H1 (cell line): ENCODE data around the gene RGCC. TPM values are rescaled to one million over a fixed set of nuclear protein-coding genes. Genes with fewer than 3 reads are reported as not detected.

ENCODE experiments used
- CTCF ChIA-PET: fragments of 300-600 bp; sonication (Branson Sonifier 250); formaldehyde crosslinking; loops from one replicate; lab custom pipeline; 2021; ENCODE audit not compliant: partially characterized antibody; lab: Charles Lee
- POLR2A ChIA-PET: fragments of 300-600 bp; sonication (Branson Sonifier 250); formaldehyde crosslinking; loops from one replicate; lab custom pipeline; 2021; ENCODE audit warnings: inconsistent platforms; ENCODE audit not compliant: partially characterized antibody; lab: Charles Lee
- DNase-seq, 2 experiments: peaks; one replicate each; pipeline versions ENCODE4 v3.0.0 to v3.0.0-alpha.2; 2010 to 2022; ENCODE audit warnings: low spot score in 2 of 2, low read depth in 1 of 2, mixed read lengths in 1 of 2
- FAIRE-seq: peaks from 2 replicates; lab custom pipeline; 2011; peaks lifted over from hg19 to GRCh38; lab: Jason Lieb, UNC
- H2AFZ ChIP-seq: 2 replicates; pipeline ENCODE4 v1.8.1; 2012; ENCODE audit warnings: low read length, inconsistent platforms
- H2AK5ac ChIP-seq: 2 replicates; pipeline ENCODE4 v1.6.1; 2013; ENCODE audit warnings: low read depth, low read length
- H2BK120ac ChIP-seq: replicated peaks from 2 replicates; pipeline ENCODE3; 2013; ENCODE audit warnings: low read depth, low read length, inconsistent platforms
- H2BK12ac ChIP-seq: 2 replicates; pipeline ENCODE4 v1.6.1; 2013; ENCODE audit warnings: low read depth, low read length
- H2BK15ac ChIP-seq: 2 replicates; pipeline ENCODE4 v1.6.1; 2013; ENCODE audit warnings: low read length
- H2BK20ac ChIP-seq: 2 replicates; pipeline ENCODE4 v1.6.1; 2013; ENCODE audit warnings: low read length
- H2BK5ac ChIP-seq: 2 replicates; pipeline ENCODE4 v1.6.1; 2013; ENCODE audit warnings: low read depth, low read length
- H3K14ac ChIP-seq: 2 replicates; pipeline ENCODE4 v1.6.1; 2013; ENCODE audit warnings: inconsistent platforms; ENCODE audit not compliant: insufficient read length
- H3K18ac ChIP-seq: 2 replicates; pipeline ENCODE4 v1.6.1; 2013; ENCODE audit warnings: low read length; ENCODE audit errors: extremely low read depth
- H3K23ac ChIP-seq: 2 replicates; pipeline ENCODE4 v1.6.1; 2013; ENCODE audit warnings: inconsistent platforms; ENCODE audit not compliant: insufficient read length
- H3K23me2 ChIP-seq: 2 replicates; pipeline ENCODE4 v1.6.1; 2013; ENCODE audit warnings: low read depth, low read length
- H3K27ac ChIP-seq: 2 replicates; pipeline ENCODE4 v1.6.1; 2011; ENCODE audit warnings: low read depth, low read length, inconsistent platforms
- H3K27me3 ChIP-seq, 4 experiments: replicated peaks in 1 of 4; 1 replicate in 1 of 4; 2 replicates in 3 of 4; pipeline versions ENCODE4 v1.6.1 to v1.8.1; 2011 to 2013; ENCODE audit warnings: low read length in 3 of 4, mild to moderate bottlenecking in 3 of 4, inconsistent platforms in 2 of 4, mixed read lengths in 2 of 4, moderate library complexity in 1 of 4; ENCODE audit not compliant: control insufficient read depth in 3 of 4, insufficient read depth in 3 of 4; ENCODE audit errors: extremely low read depth in 1 of 4
- H3K36me3 ChIP-seq, 4 experiments: 2 replicates each; pipeline versions ENCODE4 v1.6.1 to v1.8.1; 2011 to 2013; ENCODE audit warnings: mild to moderate bottlenecking in 4 of 4, low read length in 3 of 4, moderate library complexity in 2 of 4, control low read depth in 1 of 4, inconsistent platforms in 1 of 4; ENCODE audit not compliant: insufficient read depth in 4 of 4, control insufficient read depth in 2 of 4
- H3K4ac ChIP-seq: replicated peaks from 2 replicates; pipeline ENCODE3; 2013; ENCODE audit warnings: low read length, low read depth, mixed read lengths, inconsistent platforms; ENCODE audit not compliant: insufficient read length
- H3K4me1 ChIP-seq, 4 experiments: replicated peaks in 1 of 4; 1 replicate in 1 of 4; 2 replicates in 3 of 4; pipeline versions ENCODE4 v1.6.1 to v1.8.1; 2011 to 2013; ENCODE audit warnings: low read length in 3 of 4, inconsistent platforms in 2 of 4, mixed read lengths in 1 of 4; ENCODE audit not compliant: insufficient read depth in 4 of 4, control insufficient read depth in 3 of 4
- H3K4me2 ChIP-seq, 2 experiments: 2 replicates each; pipeline versions ENCODE4 v1.6.1 to v1.8.1; 2011 to 2013; ENCODE audit warnings: low read depth in 2 of 2, low read length in 2 of 2, control low read depth in 1 of 2, inconsistent platforms in 1 of 2, mild to moderate bottlenecking in 1 of 2; ENCODE audit not compliant: insufficient read depth in 1 of 2
- H3K4me3 ChIP-seq, 4 experiments: fragments of 200-600, 300-600 bp in 1 of 4; sonication (generic), shearing (Covaris generic), sonication (Bioruptor Twin) in 1 of 4; 2 replicates each; pipeline versions ENCODE4 v1.5.1 to v1.8.1; 2011 to 2016; ENCODE audit warnings: low read length in 4 of 4, low read depth in 3 of 4, control low read depth in 2 of 4, inconsistent platforms in 2 of 4, mild to moderate bottlenecking in 2 of 4, mixed read lengths in 1 of 4, moderate library complexity in 1 of 4; ENCODE audit not compliant: insufficient read depth in 2 of 4; ENCODE audit errors: extremely low read depth in 1 of 4
- H3K56ac ChIP-seq: replicated peaks from 2 replicates; pipeline ENCODE3; 2013; ENCODE audit warnings: low read depth, mild to moderate bottlenecking, mixed read lengths, low read length, inconsistent platforms; ENCODE audit not compliant: insufficient read length
- H3K79me1 ChIP-seq: 2 replicates; pipeline ENCODE4 v1.6.1; 2013; ENCODE audit warnings: low read depth, low read length, control low read depth
- H3K79me2 ChIP-seq, 2 experiments: 2 replicates each; pipeline versions ENCODE4 v1.6.1 to v1.8.1; 2012 to 2013; ENCODE audit warnings: low read length in 2 of 2, mild to moderate bottlenecking in 2 of 2, inconsistent platforms in 1 of 2; ENCODE audit not compliant: insufficient read depth in 2 of 2, control insufficient read depth in 1 of 2
- H3K9ac ChIP-seq, 4 experiments: replicated peaks in 1 of 4; 1 replicate in 1 of 4; 2 replicates in 3 of 4; pipeline versions ENCODE4 v1.6.1 to v1.8.1; 2011 to 2013; ENCODE audit warnings: low read depth in 3 of 4, low read length in 3 of 4, control low read depth in 2 of 4, mild to moderate bottlenecking in 2 of 4, moderate library complexity in 2 of 4, inconsistent platforms in 1 of 4; ENCODE audit errors: extremely low read depth in 1 of 4
- H3K9me3 ChIP-seq, 2 experiments: 2 replicates each; pipeline versions ENCODE4 v1.6.1 to v1.8.1; 2012 to 2013; ENCODE audit warnings: mild to moderate bottlenecking in 2 of 2, moderate library complexity in 2 of 2, control low read depth in 1 of 2, inconsistent platforms in 1 of 2, low read depth in 1 of 2, low read length in 1 of 2, mixed read lengths in 1 of 2; ENCODE audit not compliant: insufficient read depth in 2 of 2
- H4K20me1 ChIP-seq, 2 experiments: replicated peaks in 1 of 2; 2 replicates each; pipeline versions ENCODE3 to v1.8.1; 2011 to 2013; ENCODE audit warnings: inconsistent platforms in 2 of 2, low read length in 2 of 2, mild to moderate bottlenecking in 1 of 2; ENCODE audit not compliant: insufficient read depth in 2 of 2, control insufficient read depth in 1 of 2
- H4K5ac ChIP-seq: 2 replicates; pipeline ENCODE4 v1.6.1; 2013; ENCODE audit warnings: low read length, low read depth, mixed read lengths, inconsistent platforms; ENCODE audit not compliant: insufficient read length
- H4K8ac ChIP-seq: 2 replicates; pipeline ENCODE4 v1.8.0; 2013; ENCODE audit warnings: mild to moderate bottlenecking, moderate library complexity, low read length, inconsistent platforms; ENCODE audit not compliant: insufficient read depth; ENCODE audit errors: extremely low read depth
- H4K91ac ChIP-seq: replicated peaks from 2 replicates; pipeline ENCODE3; 2013; ENCODE audit warnings: low read length, mixed read lengths, inconsistent platforms; ENCODE audit not compliant: insufficient read length
- ATF2 ChIP-seq: IDR thresholded peaks from 2 replicates; pipeline ENCODE4 v1.6.1; 2012; ENCODE audit warnings: low read length, inconsistent platforms
- CREB1 ChIP-seq: IDR thresholded peaks from 2 replicates; pipeline ENCODE4 v1.6.1; 2012; ENCODE audit warnings: inconsistent platforms
- CTCF ChIP-seq, 3 experiments: IDR thresholded peaks; 1 replicate in 2 of 3; 2 replicates in 1 of 3; pipeline versions ENCODE4 v1.5.1 to v1.6.1; 2011; ENCODE audit warnings: low read length in 3 of 3, mild to moderate bottlenecking in 3 of 3, inconsistent platforms in 2 of 3, low read depth in 1 of 3, moderate library complexity in 1 of 3; ENCODE audit not compliant: insufficient read depth in 1 of 3; ENCODE audit errors: control extremely low read depth in 1 of 3
- E2F6 ChIP-seq: IDR thresholded peaks from 2 replicates; pipeline ENCODE4 v1.6.1; 2012; ENCODE audit warnings: inconsistent platforms
- EZH2 ChIP-seq: fragments of 200-600 bp; sonication (generic); IDR thresholded peaks from 2 replicates; pipeline ENCODE4 v1.7.1; 2012; ENCODE audit warnings: low read depth, mild to moderate bottlenecking, moderate library complexity, low read length, inconsistent platforms; ENCODE audit not compliant: severe bottlenecking
- SP4 ChIP-seq: IDR thresholded peaks from 2 replicates; pipeline ENCODE4 v1.6.1; 2012; ENCODE audit warnings: low read length, inconsistent platforms
- USF2 ChIP-seq: IDR thresholded peaks from 2 replicates; pipeline ENCODE4 v1.6.1; 2011; ENCODE audit warnings: low read length, improper control_type of control experiment
- WGBS, 2 experiments: shearing (Covaris generic) in 1 of 2; methylation state at CpG; one replicate each; pipeline versions ENCODE4 v1.1.6 to v1.1.7; 2013 to 2015; ENCODE audit warnings: low lambda C conversion rate in 2 of 2, mixed read lengths in 2 of 2, inconsistent platforms in 1 of 2, low coverage in 1 of 2, missing lambda C conversion rate in 1 of 2; ENCODE audit not compliant: insufficient replicate concordance in 2 of 2, insufficient coverage in 1 of 2, insufficient read length in 1 of 2; ENCODE audit errors: extremely low coverage in 1 of 2, missing lambda C conversion rate in 1 of 2; 5-methylcytosine and 5-hydroxymethylcytosine counted together
- polyA plus RNA-seq, 7 experiments: library from polyadenylated mRNA; depleted of rRNA in 3 of 7; stranded (reverse) in 5 of 7; unstranded in 2 of 7; fragments of >200 nt in 5 of 7; fragments of 200-250 nt in 2 of 7; gene quantifications; 1 replicate in 5 of 7; 2 replicates in 1 of 7; 4 replicates in 1 of 7; pipeline versions ENCODE4 v1.2.1 to v1.2.3, GENCODE V29; 2011 to 2013; ENCODE audit warnings: missing spikeins in 2 of 7, mixed read lengths in 2 of 7
- total RNA-seq: library from RNA; stranded (reverse); fragmentation: NEBNext Ultra II Directional; extraction: Animal tissue kit (Norgen Biotek cat#: 25700); gene quantifications from 2 replicates; pipeline ENCODE4 v1.2.1, GENCODE V29; 2021

RGCC gene
- total and polyA plus RNA-seq, 2 of the 8 experiments (the other 6 are each of a cell fraction or from before 2014, with no cell fraction given) = 0.41 TPM; not detected in 1

GRCh38 chr13:41503356-41503755 lies 46.0 kb downstream of the RGCC start:
- no peaks in the 10 kb centered on the region for H3K36me3 ChIP-seq
- ChIA-PET CTCF (no interaction called here), POLR2A (no interaction called here)
- no peak overlapping the region for H2BK5ac ChIP-seq
- no peaks in the 10 kb centered on the region for H3K27me3 ChIP-seq
- no peak overlapping the region for H3K56ac ChIP-seq
- no peak overlapping the region for H2BK120ac ChIP-seq
- TF ChIP-seq CTCF (IDR thresholded peaks at IDR 0.05; ENCODE audit: control extremely low read depth in 1 of 3, insufficient read depth in 1 of 3, low read depth in 1 of 3, low read length in 3 of 3) = no peak
- no peak for TF ChIP-seq SP4
- TF ChIP-seq ATF2 = no peak
- no peak for TF ChIP-seq E2F6
- no peak for TF ChIP-seq CREB1
- TF ChIP-seq EZH2 = no peak
- TF ChIP-seq USF2 = no peak
- no peak overlapping the region for H4K91ac ChIP-seq
- H4K20me1 ChIP-seq = no peaks in the 10 kb centered on the region
- no peak overlapping the region for H3K4me2 ChIP-seq
- H3K4me3 ChIP-seq = no peak overlapping the region
- no peak overlapping the region for H3K4ac ChIP-seq
- H3K79me2 ChIP-seq = no peaks in the 10 kb centered on the region
- DNase-seq = no peak
- no peaks in the 10 kb centered on the region for H3K4me1 ChIP-seq
- no peak overlapping the region for H2AFZ ChIP-seq
- WGBS, 2 experiments = 79% methylated on average over 3 of the region's 3 CpGs; no CpG with 5 or more reads in 1 of the 2 experiments
- H2BK20ac ChIP-seq = no peak overlapping the region
- peaks cover 2% of the 10 kb centered on the region in 2 experiments; a peak in 1 of 4 replicates for H3K9me3 ChIP-seq
- H2BK15ac ChIP-seq = no peak overlapping the region
- H3K79me1 ChIP-seq = no peaks in the 10 kb centered on the region
- no peak overlapping the region for H3K18ac ChIP-seq
- H3K9ac ChIP-seq = no peak overlapping the region
- H3K27ac ChIP-seq = no peak overlapping the region
- no peak for FAIRE-seq
- H2BK12ac ChIP-seq = no peak overlapping the region
- H3K14ac ChIP-seq = no peak overlapping the region
- no peak overlapping the region for H3K23ac ChIP-seq
- no peak overlapping the region for H4K8ac ChIP-seq
- no peaks in the 10 kb centered on the region for H3K23me2 ChIP-seq
- H2AK5ac ChIP-seq = no peak overlapping the region
- H4K5ac ChIP-seq = no peak overlapping the region
